ENCODE measurements around the gene UBE2Q2.
"Not testable (repeated sequence)": the region's sequence is repeated elsewhere in the genome, so short reads cannot be mapped to it uniquely, and the experiment has no call there.

Gene UBE2Q2

GRCh38 chr15:75867449-75867848 is 24.2 kb downstream of the UBE2Q2 start:
- no peak for DNase-seq

- no peak for DNase-seq
Observed at GRCh38 chr15:75868019-75868418, 24.8 kb downstream of the UBE2Q2 start.

DNA sequence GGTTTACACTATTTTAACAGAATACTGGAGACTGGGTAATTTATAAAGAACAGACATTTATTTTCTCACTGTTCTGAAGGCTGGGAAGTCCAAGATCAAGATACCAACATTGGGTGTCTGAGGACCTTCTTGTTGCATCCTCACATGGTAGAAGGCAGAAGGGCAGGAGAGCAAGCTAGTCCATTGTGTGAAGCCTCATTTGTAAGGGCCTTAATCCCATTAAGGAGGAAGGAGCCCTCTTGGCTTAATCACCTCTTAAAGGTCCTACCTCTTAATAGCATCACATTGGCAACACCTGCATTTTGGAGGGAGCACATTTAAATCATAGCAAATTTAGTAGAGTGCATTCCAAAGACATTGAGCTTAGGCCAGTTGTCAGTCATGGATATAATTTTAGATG is 26.2 kb downstream of the UBE2Q2 start:
- no peak for DNase-seq

GRCh38 chr15:75871589-75871988 is 28.3 kb downstream of the UBE2Q2 start:
- DNase-seq: not testable (repeated sequence)

GRCh38 chr15:75872403-75872990 is 29.2 kb downstream of the UBE2Q2 start:
- no peak for DNase-seq

DNA sequence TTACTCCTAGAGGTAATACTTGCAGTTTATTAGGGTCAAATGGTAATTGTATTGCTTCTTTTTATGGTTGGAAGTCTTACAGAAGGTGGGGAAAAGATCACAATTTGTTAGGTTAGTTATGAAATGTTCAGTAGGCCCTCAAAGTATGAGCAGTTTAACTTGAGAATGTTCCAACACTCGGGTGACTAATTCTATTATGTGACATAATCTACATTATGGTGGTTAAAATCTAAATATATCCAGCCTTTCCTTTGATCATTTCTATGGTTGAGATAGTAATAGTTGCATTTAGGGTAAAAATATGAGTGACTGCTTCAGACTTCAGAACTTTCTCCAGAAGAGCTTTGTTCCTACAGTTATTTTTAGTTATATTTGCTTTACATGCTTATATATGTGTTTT is 40.8 kb downstream of the UBE2Q2 start:
- DNase-seq: no peak

DNA sequence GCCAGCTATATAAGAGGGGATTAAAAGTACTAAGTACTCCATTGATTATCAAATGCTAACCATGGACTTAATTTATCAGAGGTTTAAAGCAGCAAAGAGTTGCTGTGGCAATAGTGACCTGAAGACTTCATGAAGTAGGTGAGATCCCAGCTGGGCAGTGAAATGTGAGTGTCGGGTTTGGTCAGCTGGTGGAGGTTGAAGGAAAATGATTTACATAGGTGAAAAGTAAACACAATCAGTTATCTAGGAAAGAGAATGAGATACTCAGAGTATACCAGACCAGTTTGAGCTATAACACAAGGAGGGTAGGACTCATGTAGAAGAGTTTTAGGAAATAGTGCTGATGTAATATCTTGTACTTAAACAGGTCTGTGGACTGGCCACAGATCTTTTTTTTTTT is 43.9 kb downstream of the UBE2Q2 start:
- DNase-seq: no peak

GRCh38 chr15:75891895-75892294 is 48.6 kb downstream of the UBE2Q2 start:
- DNase-seq: no peak

- no peak for DNase-seq
Observed at GRCh38 chr15:75895731-75896130, 52.5 kb downstream of the UBE2Q2 start.

- DNase-seq: no peak
Observed at GRCh38 chr15:75900577-75900976, 57.3 kb downstream of the UBE2Q2 start.

DNA sequence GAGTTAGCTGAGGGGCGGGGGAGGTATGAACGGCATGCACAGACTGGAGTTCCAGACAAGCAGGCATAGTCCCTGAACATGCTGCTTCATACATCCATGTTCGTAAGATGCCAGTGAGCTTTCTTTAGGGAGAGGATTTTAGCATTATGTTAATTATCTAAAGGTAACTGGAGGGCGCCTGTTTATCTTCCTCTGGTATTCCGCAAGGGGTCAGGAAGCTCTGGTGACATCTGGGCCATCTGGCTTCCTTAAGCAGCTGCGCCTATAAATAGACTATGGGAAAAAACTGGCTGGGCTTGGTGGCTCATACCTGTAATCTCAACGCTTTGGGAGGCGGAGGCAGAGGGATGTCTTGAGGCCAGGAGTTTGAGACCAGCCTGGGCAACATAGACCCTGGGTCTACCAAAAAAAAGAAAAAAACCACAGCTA is 58.9 kb downstream of the UBE2Q2 start:
- no peak for DNase-seq

DNA sequence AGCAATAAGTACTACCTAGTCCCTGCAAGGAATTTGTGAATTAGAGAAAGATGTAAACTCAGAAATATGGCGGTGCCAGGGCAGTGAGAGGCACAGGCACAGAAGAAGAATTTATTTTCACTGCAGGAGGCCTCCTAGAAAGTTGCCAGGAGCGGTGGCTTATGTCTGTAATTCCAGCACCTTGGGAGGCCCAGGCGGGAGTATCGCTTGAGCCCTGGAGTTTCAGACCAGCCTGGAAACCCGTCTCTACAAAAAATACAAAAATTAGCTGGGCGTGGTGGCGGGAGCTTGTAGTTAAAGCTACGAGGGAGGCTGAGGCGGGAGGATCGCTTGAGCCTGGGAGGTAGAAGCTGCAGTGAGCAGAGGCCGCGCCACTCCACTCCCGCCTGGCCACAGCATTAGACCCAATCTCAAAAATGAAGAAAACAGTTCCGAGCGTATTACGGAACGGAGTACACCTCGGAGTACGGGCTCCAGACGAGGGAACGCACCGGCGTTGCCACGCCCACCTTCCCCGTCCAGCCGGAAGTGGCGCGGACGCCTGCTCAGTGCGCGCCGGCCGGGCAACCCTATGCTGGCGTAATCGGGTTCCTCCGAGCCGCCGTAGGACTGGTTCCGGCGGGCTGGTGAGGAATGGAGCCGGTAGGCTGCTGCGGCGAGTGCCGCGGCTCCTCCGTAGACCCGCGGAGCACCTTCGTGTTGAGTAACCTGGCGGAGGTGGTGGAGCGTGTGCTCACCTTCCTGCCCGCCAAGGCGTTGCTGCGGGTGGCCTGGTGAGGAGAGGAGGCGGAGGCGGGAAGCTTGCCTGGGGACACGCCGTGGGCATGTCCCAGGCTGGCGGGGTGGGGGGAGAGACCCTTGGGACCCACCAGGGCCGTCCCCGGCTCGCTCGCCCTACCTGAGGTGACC is 60.3 kb downstream of the UBE2Q2 start, which contains the start of gene FBXO22:
Gene FBXO22, plus strand, starts transcription at position 548 of the 909 bp plus-strand sequence. Its CDS starts 86 bp downstream, at position 634.
- DNase-seq: peak; percentile 68

DNA sequence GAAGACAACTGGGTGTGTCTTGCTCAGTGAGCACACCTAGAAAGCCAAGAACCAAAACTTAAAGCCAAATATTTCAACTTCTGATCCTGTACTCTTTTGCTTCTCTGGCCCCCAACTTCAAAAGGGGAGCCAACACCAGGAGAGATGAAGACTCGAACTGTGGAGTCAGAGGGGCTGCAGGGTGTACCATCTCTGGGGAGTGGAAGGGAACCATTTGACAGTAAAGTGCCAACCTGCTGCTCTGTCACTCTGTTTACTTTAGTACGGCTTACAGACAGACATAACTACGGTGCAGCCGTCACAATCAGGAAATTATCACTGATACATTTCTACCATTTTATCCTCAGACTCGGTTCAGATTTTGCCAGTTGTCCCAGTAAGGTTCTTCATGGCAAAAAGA is 62.0 kb downstream of the UBE2Q2 start:
- DNase-seq: no peak

GRCh38 chr15:75910355-75910754 is 67.1 kb downstream of the UBE2Q2 start:
- DNase-seq: not testable (repeated sequence)

GRCh38 chr15:75916978-75917377 is 73.7 kb downstream of the UBE2Q2 start:
- no peak for DNase-seq

DNA sequence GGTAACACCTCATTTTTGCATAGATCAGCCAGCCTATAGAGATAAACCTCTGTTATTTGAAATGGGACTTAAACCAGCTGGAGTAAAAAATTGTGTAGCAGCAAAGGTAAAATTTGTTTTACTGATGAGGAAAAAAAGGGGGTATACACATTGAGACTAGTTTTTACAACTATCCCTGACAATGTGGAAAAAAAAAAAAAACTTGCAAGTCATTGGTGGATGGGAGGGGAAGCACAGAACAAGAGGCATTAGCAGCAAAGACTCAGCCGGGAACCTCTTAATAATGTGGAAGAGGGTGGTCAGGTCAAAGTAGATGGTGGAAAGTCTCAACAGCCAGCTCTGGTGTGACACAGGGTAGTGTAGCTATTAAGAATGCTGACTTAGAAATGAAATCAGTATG is 74.9 kb downstream of the UBE2Q2 start:
- DNase-seq: no peak

DNA sequence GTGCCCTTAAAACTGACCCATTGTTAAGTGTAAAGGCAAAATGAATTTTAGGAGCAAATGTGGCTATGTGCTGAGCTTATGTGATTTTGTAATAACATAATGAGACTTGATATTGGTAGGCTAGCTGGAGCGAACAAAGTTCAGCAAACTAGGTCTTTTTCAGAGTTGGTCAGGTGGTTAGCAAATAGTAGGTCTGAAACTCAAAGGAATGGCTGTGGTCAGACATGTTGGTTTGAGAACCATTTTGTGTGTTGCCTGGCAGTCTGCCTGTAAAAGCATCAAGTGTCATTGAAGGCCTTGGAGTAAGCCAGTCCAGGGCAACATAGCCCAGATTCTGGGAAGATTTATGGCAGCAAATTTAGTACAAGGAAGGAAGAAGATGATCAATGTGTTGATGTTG is 76.8 kb downstream of the UBE2Q2 start:
- DNase-seq: no peak

GRCh38 chr15:75921732-75922703 is 78.8 kb downstream of the UBE2Q2 start:
- no peak for DNase-seq

GRCh38 chr15:75923756-75924155 is 80.5 kb downstream of the UBE2Q2 start:
- DNase-seq: no peak

DNA sequence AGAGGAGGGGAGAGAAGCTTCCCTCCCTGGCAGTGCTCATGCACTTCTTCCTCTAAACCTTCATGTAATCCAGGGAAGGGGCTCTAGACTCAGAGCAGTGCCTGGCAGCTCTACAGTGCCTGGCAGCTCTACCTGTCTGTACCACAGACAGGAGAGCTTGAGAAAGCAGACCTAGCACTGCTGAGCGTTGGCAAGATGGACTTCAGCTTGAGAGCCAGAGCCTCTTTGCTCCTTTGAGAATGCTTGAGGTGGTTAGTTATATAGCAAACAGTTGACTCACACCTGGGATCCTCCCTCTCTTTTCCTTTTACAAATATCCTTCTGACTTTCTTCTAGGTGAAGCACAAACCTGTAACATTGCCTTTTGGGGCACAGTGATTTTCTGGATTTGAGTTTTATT is 81.3 kb downstream of the UBE2Q2 start:
- no peak for DNase-seq

DNA sequence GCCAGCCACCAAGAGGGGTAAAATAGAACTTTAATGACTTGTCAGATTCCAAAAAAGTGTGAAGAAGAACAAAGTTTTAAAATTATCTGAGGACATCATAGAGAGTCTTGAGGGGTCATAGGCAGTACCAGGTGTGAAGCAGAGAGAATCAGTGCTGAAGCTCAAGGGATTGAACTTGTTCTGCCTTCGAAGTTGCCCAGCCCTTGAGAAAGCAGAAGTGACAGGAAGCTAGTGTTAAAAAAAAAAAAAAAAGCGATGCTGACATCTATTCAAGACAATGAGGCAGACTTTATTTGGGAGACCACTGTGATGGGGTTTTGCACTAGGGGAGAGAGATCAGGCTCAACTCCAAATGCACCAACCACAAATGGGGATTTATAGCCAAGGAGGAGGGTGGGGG is 82.2 kb downstream of the UBE2Q2 start:
- DNase-seq: no peak

DNA sequence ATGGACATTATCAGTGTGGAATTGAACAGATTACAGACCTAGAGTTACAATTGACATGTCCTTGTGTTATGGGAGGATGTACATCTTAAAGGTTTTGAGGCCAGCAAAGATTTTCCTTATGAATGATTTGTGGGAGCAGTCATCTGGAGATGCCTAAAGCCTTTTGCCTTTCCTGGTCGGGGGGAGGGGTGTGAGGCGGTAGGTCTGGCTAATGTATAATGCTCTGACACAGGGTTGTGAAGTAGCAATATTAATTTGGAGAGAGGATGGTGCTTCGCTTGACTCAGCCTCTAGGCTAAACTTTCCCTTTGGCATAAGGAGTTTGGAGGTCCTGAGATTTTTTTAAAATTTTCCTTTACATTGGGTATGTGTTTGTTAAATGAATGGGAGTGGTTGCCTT is 83.7 kb downstream of the UBE2Q2 start:
- no peak for DNase-seq

- no peak for DNase-seq
Observed at GRCh38 chr15:75927601-75928000, 84.4 kb downstream of the UBE2Q2 start.

Measured in NCI-H1092 (cell line).